HCT116 (cell line): ENCODE data around the gene PROCA1. TPM values are rescaled to one million over a fixed set of nuclear protein-coding genes. Genes with fewer than 3 reads are reported as not detected.
A peak's percentile ranks its signal among the peaks of the same experiment; 100 is the strongest.

Experiments
- ATAC-seq: fragments of 200-7000 bp; cut with Tn5 transposase; 2 replicates; pipeline ENCODE4 v1.9.1; 2020; ENCODE audit warnings: mild to moderate bottlenecking, moderate library complexity
- BruUV-seq: library from RNA; stranded (reverse); fragments of 400-500 nt; replicated peaks from 2 replicates; lab custom pipeline; 2021; lab: Mats Ljungman, UMichigan
- CTCF ChIA-PET: fragments of 300-600 bp; sonication (Branson Sonifier 250); formaldehyde crosslinking; loops from one replicate; lab custom pipeline; 2021; ENCODE audit warnings: antibody characterized with exemption; lab: Charles Lee
- POLR2A ChIA-PET: fragments of 300-600, 350-600 bp; sonication (Branson Sonifier 250); formaldehyde crosslinking; loops from one replicate; lab custom pipeline; 2021; ENCODE audit warnings: antibody characterized with exemption; lab: Charles Lee
- RAD21 ChIA-PET, 2 experiments: fragments of 300-600 bp; sonication (Branson Sonifier 250); formaldehyde crosslinking; loops; one replicate each; lab custom pipeline; 2023; ENCODE audit warnings: low total read pairs in 2 of 2; ENCODE audit not compliant: uncharacterized antibody in 2 of 2, unreplicated experiment in 2 of 2, low non-redundant PET in 1 of 2; lab: Charles Lee
- DNase-seq: peaks from one replicate; pipeline ENCODE4 v3.0.0-alpha.2; 2010; ENCODE audit warnings: low read depth, low spot score
- H2AFZ ChIP-seq: fragments of 200-600 bp; shearing (Covaris generic), sonication (generic); 2 replicates; pipeline ENCODE4 v1.6.1; 2017; ENCODE audit warnings: low read depth, mixed run types, mixed read lengths, antibody characterized with exemption, low read length; ENCODE audit not compliant: poor library complexity, severe bottlenecking
- H3K27ac ChIP-seq: 2 replicates; pipeline ENCODE4 v1.5.1; 2012; ENCODE audit warnings: low read depth, low read length
- H3K27me3 ChIP-seq: fragments of 200-600 bp; sonication (generic); 2 replicates; pipeline ENCODE4 v1.6.1; 2016; ENCODE audit warnings: mixed run types, low read length, mixed read lengths; ENCODE audit not compliant: insufficient read depth
- H3K36me3 ChIP-seq, 2 experiments: fragments of 200-500 bp in 1 of 2; fragments of 200-600 bp in 1 of 2; sonication (Bioruptor generic) in 1 of 2; sonication (generic) in 1 of 2; 2 replicates each; pipeline versions ENCODE4 v1.5.1 to v1.6.1; 2014 to 2016; ENCODE audit warnings: low read length in 2 of 2, inconsistent platforms in 1 of 2, mixed read lengths in 1 of 2, mixed run types in 1 of 2; ENCODE audit not compliant: insufficient read depth in 2 of 2, control insufficient read depth in 1 of 2
- H3K4me1 ChIP-seq, 2 experiments: fragments of 200-600 bp in 1 of 2; sonication (generic) in 1 of 2; 2 replicates each; pipeline versions ENCODE4 v1.5.1 to v1.6.1; 2012 to 2017; ENCODE audit warnings: low read length in 2 of 2, inconsistent platforms in 1 of 2, mild to moderate bottlenecking in 1 of 2, mixed read lengths in 1 of 2, mixed run types in 1 of 2, moderate library complexity in 1 of 2; ENCODE audit not compliant: insufficient read depth in 2 of 2, control insufficient read depth in 1 of 2
- H3K4me2 ChIP-seq: fragments of 200-600 bp; sonication (generic); 2 replicates; pipeline ENCODE4 v1.6.1; 2017; ENCODE audit warnings: mixed run types, low read length, mixed read lengths
- H3K4me3 ChIP-seq, 2 experiments: fragments of 200-600 bp in 1 of 2; sonication (generic) in 1 of 2; replicated peaks in 1 of 2; 2 replicates each; pipeline ENCODE4 v1.5.1; 2011 to 2016; ENCODE audit warnings: low read length in 2 of 2, control low read depth in 1 of 2, low read depth in 1 of 2, mild to moderate bottlenecking in 1 of 2, mixed read lengths in 1 of 2, mixed run types in 1 of 2
- H3K79me2 ChIP-seq: fragments of 200-600 bp; sonication (generic); 2 replicates; pipeline ENCODE4 v1.6.1; 2017; ENCODE audit warnings: mild to moderate bottlenecking, mixed run types, low read length, moderate library complexity, mixed read lengths; ENCODE audit not compliant: insufficient read depth
- H3K9ac ChIP-seq: fragments of 200-600 bp; sonication (generic); 2 replicates; pipeline ENCODE4 v1.6.1; 2016; ENCODE audit warnings: low read length, mixed read lengths
- H3K9me2 ChIP-seq: fragments of 200-600 bp; sonication (generic), shearing (Covaris generic); 2 replicates; pipeline ENCODE4 v1.6.1; 2017; ENCODE audit warnings: mixed run types, mild to moderate bottlenecking, moderate library complexity; ENCODE audit not compliant: insufficient read depth
- H3K9me3 ChIP-seq, 2 experiments: fragments of 200-500 bp in 1 of 2; fragments of 200-600 bp in 1 of 2; sonication (Bioruptor generic) in 1 of 2; sonication (generic) in 1 of 2; 2 replicates each; pipeline ENCODE4 v1.6.1; 2014 to 2017; ENCODE audit warnings: low read length in 2 of 2, mixed read lengths in 2 of 2, inconsistent platforms in 1 of 2, low read depth in 1 of 2, mild to moderate bottlenecking in 1 of 2, mixed run types in 1 of 2, moderate library complexity in 1 of 2; ENCODE audit not compliant: control insufficient read depth in 1 of 2, insufficient read depth in 1 of 2
- H4K20me1 ChIP-seq: fragments of 200-600 bp; sonication (generic), shearing (Covaris generic); 2 replicates; pipeline ENCODE4 v1.6.1; 2017; ENCODE audit warnings: mixed run types, mild to moderate bottlenecking, moderate library complexity; ENCODE audit not compliant: insufficient read depth
- SP1 ChIP-seq: IDR thresholded peaks from 2 replicates; pipeline ENCODE4 v1.6.1; 2012; ENCODE audit warnings: low read depth
- YY1 ChIP-seq: IDR thresholded peaks from 2 replicates; pipeline ENCODE4 v1.6.1; 2011; ENCODE audit warnings: low read length, low read depth, moderate library complexity, mild to moderate bottlenecking; ENCODE audit not compliant: insufficient replicate concordance; ENCODE audit errors: extremely low read depth
- ZNF274 ChIP-seq: fragments of 200-500 bp; sonication (Bioruptor generic); IDR thresholded peaks from 2 replicates; pipeline ENCODE4 v1.6.1; 2014; ENCODE audit warnings: mild to moderate bottlenecking, low read depth, low read length, inconsistent platforms
- intact Hi-C: fragments of 100-400 bp; cut with micrococcal nuclease; formaldehyde crosslinking; loops from 2 replicates; pipeline ENCODE4 v1.10.0; 2022
- total RNA-seq: library from RNA; stranded (reverse); gene quantifications from one replicate; pipeline ENCODE4 v1.2.1, GENCODE V29; 2021; ENCODE audit not compliant: unreplicated experiment
- TF ChIP-seq, protein P1 (sequence below), 3 experiments: fragments of 200-600 bp in 1 of 3; sonication (generic) in 1 of 3; IDR thresholded peaks in 2 of 3; conservative IDR thresholded peaks in 1 of 3; 2 replicates each; pipeline ENCODE4 v1.5.1; 2012 to 2017; ENCODE audit warnings: low read depth in 2 of 3, low read length in 2 of 3, antibody characterized with exemption in 1 of 3, borderline replicate concordance in 1 of 3, control low read depth in 1 of 3, mild to moderate bottlenecking in 1 of 3, mixed read lengths in 1 of 3, mixed run types in 1 of 3, moderate library complexity in 1 of 3; ENCODE audit not compliant: insufficient read depth in 1 of 3
- TF ChIP-seq, protein P2 (sequence below): IDR thresholded peaks from 2 replicates; pipeline ENCODE4 v1.6.1; 2012; ENCODE audit warnings: low read depth
- TF ChIP-seq, protein P3 (sequence below): IDR thresholded peaks from 2 replicates; pipeline ENCODE4 v1.6.1; 2011; ENCODE audit warnings: mild to moderate bottlenecking, low read length, moderate library complexity; ENCODE audit not compliant: insufficient replicate concordance; ENCODE audit errors: extremely low read depth

The PROCA1 gene
- total RNA-seq, 1 experiment from 2014 or later, result 0.96 TPM

DNA sequence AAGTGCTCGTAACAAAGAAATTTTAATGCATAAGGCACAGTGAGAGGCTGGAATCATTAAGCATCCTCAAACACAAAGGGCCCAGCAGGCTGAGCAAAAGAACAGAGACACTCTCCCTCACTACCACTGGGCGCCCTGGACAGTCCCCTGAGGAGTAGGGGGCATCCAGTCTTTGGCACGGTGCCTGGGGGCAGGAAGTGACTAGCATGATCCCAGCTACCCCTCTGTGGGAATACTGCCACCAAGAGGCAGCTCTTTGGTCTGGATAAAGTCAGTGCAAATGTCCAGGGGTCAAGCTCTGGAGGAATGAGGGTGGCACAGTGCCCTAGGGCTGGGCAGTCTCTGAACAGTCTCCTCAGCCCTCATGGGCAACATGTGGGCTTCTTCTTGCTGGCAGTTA lies 2.6 kb upstream of the PROCA1 start:
- intact Hi-C loops, result no loop called here
- CTCF ChIA-PET, result no interaction called here

More for the DNA sequence above, 2.6 kb upstream of the PROCA1 start:
- BruUV-seq, result no TSS peak
- Histone ChIP-seq H2AFZ (no peak overlapping the region), H3K4me3 (no peak overlapping the region), H3K4me2 (no peak overlapping the region), H3K9ac (no peak overlapping the region), H3K9me2 (no peaks in the 10 kb centered on the region), H4K20me1 (no peaks in the 10 kb centered on the region), H3K27ac (no peak overlapping the region), H3K36me3 (no peaks in the 10 kb centered on the region), H3K27me3 (no peaks in the 10 kb centered on the region), H3K4me1 (peaks cover 17 to 30% of the 10 kb centered on the region in 2 experiments), H3K9me3 (no peaks in the 10 kb centered on the region), H3K79me2 (no peaks in the 10 kb centered on the region)
- DNase-seq (no peak), ATAC-seq (no peak)
- RAD21 ChIA-PET, result no interaction called here
- TF ChIP-seq, protein P1, sequence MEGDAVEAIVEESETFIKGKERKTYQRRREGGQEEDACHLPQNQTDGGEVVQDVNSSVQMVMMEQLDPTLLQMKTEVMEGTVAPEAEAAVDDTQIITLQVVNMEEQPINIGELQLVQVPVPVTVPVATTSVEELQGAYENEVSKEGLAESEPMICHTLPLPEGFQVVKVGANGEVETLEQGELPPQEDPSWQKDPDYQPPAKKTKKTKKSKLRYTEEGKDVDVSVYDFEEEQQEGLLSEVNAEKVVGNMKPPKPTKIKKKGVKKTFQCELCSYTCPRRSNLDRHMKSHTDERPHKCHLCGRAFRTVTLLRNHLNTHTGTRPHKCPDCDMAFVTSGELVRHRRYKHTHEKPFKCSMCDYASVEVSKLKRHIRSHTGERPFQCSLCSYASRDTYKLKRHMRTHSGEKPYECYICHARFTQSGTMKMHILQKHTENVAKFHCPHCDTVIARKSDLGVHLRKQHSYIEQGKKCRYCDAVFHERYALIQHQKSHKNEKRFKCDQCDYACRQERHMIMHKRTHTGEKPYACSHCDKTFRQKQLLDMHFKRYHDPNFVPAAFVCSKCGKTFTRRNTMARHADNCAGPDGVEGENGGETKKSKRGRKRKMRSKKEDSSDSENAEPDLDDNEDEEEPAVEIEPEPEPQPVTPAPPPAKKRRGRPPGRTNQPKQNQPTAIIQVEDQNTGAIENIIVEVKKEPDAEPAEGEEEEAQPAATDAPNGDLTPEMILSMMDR (IDR thresholded peaks at IDR 0.05 in 2 of 3, conservative IDR thresholded peaks at IDR 0.05 in 1 of 3; ENCODE audit: borderline replicate concordance in 1 of 3, insufficient read depth in 1 of 3, low read depth in 2 of 3, low read length in 2 of 3), result peak in 1 of 3 experiments; percentile 32; a peak in 2 of 6 replicates
- no peak for TF ChIP-seq ZNF274
- no peak for TF ChIP-seq SP1
- TF ChIP-seq, protein P2, sequence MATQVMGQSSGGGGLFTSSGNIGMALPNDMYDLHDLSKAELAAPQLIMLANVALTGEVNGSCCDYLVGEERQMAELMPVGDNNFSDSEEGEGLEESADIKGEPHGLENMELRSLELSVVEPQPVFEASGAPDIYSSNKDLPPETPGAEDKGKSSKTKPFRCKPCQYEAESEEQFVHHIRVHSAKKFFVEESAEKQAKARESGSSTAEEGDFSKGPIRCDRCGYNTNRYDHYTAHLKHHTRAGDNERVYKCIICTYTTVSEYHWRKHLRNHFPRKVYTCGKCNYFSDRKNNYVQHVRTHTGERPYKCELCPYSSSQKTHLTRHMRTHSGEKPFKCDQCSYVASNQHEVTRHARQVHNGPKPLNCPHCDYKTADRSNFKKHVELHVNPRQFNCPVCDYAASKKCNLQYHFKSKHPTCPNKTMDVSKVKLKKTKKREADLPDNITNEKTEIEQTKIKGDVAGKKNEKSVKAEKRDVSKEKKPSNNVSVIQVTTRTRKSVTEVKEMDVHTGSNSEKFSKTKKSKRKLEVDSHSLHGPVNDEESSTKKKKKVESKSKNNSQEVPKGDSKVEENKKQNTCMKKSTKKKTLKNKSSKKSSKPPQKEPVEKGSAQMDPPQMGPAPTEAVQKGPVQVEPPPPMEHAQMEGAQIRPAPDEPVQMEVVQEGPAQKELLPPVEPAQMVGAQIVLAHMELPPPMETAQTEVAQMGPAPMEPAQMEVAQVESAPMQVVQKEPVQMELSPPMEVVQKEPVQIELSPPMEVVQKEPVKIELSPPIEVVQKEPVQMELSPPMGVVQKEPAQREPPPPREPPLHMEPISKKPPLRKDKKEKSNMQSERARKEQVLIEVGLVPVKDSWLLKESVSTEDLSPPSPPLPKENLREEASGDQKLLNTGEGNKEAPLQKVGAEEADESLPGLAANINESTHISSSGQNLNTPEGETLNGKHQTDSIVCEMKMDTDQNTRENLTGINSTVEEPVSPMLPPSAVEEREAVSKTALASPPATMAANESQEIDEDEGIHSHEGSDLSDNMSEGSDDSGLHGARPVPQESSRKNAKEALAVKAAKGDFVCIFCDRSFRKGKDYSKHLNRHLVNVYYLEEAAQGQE, result no peak
- TF ChIP-seq, protein P3, sequence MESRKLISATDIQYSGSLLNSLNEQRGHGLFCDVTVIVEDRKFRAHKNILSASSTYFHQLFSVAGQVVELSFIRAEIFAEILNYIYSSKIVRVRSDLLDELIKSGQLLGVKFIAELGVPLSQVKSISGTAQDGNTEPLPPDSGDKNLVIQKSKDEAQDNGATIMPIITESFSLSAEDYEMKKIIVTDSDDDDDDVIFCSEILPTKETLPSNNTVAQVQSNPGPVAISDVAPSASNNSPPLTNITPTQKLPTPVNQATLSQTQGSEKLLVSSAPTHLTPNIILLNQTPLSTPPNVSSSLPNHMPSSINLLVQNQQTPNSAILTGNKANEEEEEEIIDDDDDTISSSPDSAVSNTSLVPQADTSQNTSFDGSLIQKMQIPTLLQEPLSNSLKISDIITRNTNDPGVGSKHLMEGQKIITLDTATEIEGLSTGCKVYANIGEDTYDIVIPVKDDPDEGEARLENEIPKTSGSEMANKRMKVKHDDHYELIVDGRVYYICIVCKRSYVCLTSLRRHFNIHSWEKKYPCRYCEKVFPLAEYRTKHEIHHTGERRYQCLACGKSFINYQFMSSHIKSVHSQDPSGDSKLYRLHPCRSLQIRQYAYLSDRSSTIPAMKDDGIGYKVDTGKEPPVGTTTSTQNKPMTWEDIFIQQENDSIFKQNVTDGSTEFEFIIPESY, result no peak
- no peak for TF ChIP-seq YY1
- POLR2A ChIA-PET, result no interaction called here
